OCI-LY7 (cell line): ENCODE measurements around the gene AICDA. TPM values are rescaled to one million over a fixed set of nuclear protein-coding genes. Genes with fewer than 3 reads are reported as not detected.

ENCODE experiments used
- BruUV-seq: library from RNA; stranded (reverse); fragments of 400-500 nt; replicated peaks from 2 replicates; lab custom pipeline; 2021; lab: Mats Ljungman, UMichigan
- CTCF ChIA-PET: fragments of 300-600 bp; sonication (Branson Sonifier 250); formaldehyde crosslinking; loops from one replicate; lab custom pipeline; 2022; ENCODE audit warnings: antibody characterized with exemption; ENCODE audit not compliant: unreplicated experiment; lab: Charles Lee
- POLR2A ChIA-PET: fragments of 300-600 bp; sonication (Branson Sonifier 250); formaldehyde crosslinking; loops from one replicate; lab custom pipeline; 2022; ENCODE audit warnings: antibody characterized with exemption; lab: Charles Lee
- DNase-seq: peaks from one replicate; pipeline ENCODE4 v3.0.0-alpha.2; 2015; ENCODE audit warnings: low spot score
- H2AFZ ChIP-seq: fragments of 200-600 bp; sonication (generic), shearing (Covaris generic); 2 replicates; pipeline ENCODE4 v1.6.1; 2014; ENCODE audit warnings: mild to moderate bottlenecking, antibody characterized with exemption, low read length, moderate library complexity
- H3K27ac ChIP-seq: fragments of 200-600 bp; sonication (generic); 2 replicates; pipeline ENCODE4 v1.5.1; 2014; ENCODE audit warnings: mixed run types, low read depth, mild to moderate bottlenecking, moderate library complexity, low read length, inconsistent platforms; ENCODE audit not compliant: poor library complexity, severe bottlenecking
- H3K36me3 ChIP-seq: fragments of 200-600 bp; sonication (generic); 2 replicates; pipeline ENCODE4 v1.6.1; 2014; ENCODE audit warnings: mild to moderate bottlenecking, antibody characterized with exemption, low read length, moderate library complexity, mixed read lengths; ENCODE audit not compliant: insufficient read depth
- H3K4me1 ChIP-seq: fragments of 200-600 bp; sonication (generic); 2 replicates; pipeline ENCODE4 v1.5.1; 2014; ENCODE audit warnings: mild to moderate bottlenecking, low read length; ENCODE audit not compliant: insufficient read depth, poor library complexity, severe bottlenecking
- H3K4me2 ChIP-seq: fragments of 200-600 bp; sonication (generic); 2 replicates; pipeline ENCODE4 v1.6.1; 2014; ENCODE audit warnings: mild to moderate bottlenecking, low read length
- H3K4me3 ChIP-seq: fragments of 200-600 bp; sonication (generic); 2 replicates; pipeline ENCODE4 v1.5.1; 2014; ENCODE audit warnings: mild to moderate bottlenecking, low read depth, low read length; ENCODE audit not compliant: poor library complexity, severe bottlenecking
- H3K79me2 ChIP-seq: fragments of 200-600 bp; sonication (generic); 2 replicates; pipeline ENCODE4 v1.6.1; 2016; ENCODE audit warnings: low read depth, mild to moderate bottlenecking, low read length, moderate library complexity, mixed read lengths; ENCODE audit not compliant: insufficient read depth
- H3K9me2 ChIP-seq: fragments of 200-600 bp; sonication (generic); 2 replicates; pipeline ENCODE4 v1.6.1; 2016; ENCODE audit warnings: mild to moderate bottlenecking, low read length, mixed read lengths; ENCODE audit not compliant: insufficient read depth
- H3K9me3 ChIP-seq: fragments of 200-600 bp; sonication (generic); 2 replicates; pipeline ENCODE4 v1.6.1; 2014; ENCODE audit warnings: mild to moderate bottlenecking, mixed run types, low read length, mixed read lengths
- H4K20me1 ChIP-seq: fragments of 200-600 bp; sonication (generic); 2 replicates; pipeline ENCODE4 v1.6.1; 2014; ENCODE audit warnings: mild to moderate bottlenecking, antibody characterized with exemption, low read length, moderate library complexity, mixed read lengths; ENCODE audit not compliant: insufficient read depth
- EZH2phosphoT487 ChIP-seq: fragments of 200-600 bp; sonication (generic); IDR thresholded peaks from 2 replicates; pipeline ENCODE4 v1.6.1; 2018; ENCODE audit warnings: low read depth, borderline replicate concordance, mild to moderate bottlenecking, mixed run types, antibody characterized with exemption, low read length, moderate library complexity, mixed read lengths
- intact Hi-C: fragments of 100-400 bp; cut with micrococcal nuclease; formaldehyde crosslinking; loops from one replicate; pipeline ENCODE4 v1.10.0; 2022; ENCODE audit not compliant: unreplicated experiment
- total RNA-seq, 2 experiments: library from RNA; depleted of rRNA in 1 of 2; stranded (reverse); fragments of >200 nt in 1 of 2; shearing (Covaris generic) in 1 of 2; gene quantifications; 2 replicates each; pipeline ENCODE4 v1.2.3, GENCODE V29; 2014 to 2022
- TF ChIP-seq, protein P1 (sequence below): fragments of 200-600 bp; sonication (generic); conservative IDR thresholded peaks from 2 replicates; pipeline ENCODE4 v1.5.1; 2014; ENCODE audit warnings: mild to moderate bottlenecking, antibody characterized with exemption, low read length, moderate library complexity, mixed read lengths

AICDA gene
- total RNA-seq, 2 experiments from 2014 or later, result 32.4 to 38.5 TPM

GRCh38 chr12:8564656-8565055 lies 48.0 kb downstream of the AICDA start:
- Histone ChIP-seq H3K4me1 (no peaks in the 10 kb centered on the region), H3K9me2 (no peaks in the 10 kb centered on the region), H3K4me3 (no peak overlapping the region), H3K36me3 (no peaks in the 10 kb centered on the region; the same call in 1 of the 2 replicates), H4K20me1 (no peaks in the 10 kb centered on the region), H3K4me2 (no peak overlapping the region), H2AFZ (no peak overlapping the region), H3K9me3 (peaks cover 47% of the 10 kb centered on the region), H3K79me2 (no peaks in the 10 kb centered on the region), H3K27ac (no peak overlapping the region)
- intact Hi-C loops, result no loop called here
- TF ChIP-seq, protein P1, sequence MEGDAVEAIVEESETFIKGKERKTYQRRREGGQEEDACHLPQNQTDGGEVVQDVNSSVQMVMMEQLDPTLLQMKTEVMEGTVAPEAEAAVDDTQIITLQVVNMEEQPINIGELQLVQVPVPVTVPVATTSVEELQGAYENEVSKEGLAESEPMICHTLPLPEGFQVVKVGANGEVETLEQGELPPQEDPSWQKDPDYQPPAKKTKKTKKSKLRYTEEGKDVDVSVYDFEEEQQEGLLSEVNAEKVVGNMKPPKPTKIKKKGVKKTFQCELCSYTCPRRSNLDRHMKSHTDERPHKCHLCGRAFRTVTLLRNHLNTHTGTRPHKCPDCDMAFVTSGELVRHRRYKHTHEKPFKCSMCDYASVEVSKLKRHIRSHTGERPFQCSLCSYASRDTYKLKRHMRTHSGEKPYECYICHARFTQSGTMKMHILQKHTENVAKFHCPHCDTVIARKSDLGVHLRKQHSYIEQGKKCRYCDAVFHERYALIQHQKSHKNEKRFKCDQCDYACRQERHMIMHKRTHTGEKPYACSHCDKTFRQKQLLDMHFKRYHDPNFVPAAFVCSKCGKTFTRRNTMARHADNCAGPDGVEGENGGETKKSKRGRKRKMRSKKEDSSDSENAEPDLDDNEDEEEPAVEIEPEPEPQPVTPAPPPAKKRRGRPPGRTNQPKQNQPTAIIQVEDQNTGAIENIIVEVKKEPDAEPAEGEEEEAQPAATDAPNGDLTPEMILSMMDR, result no peak
- no peak for TF ChIP-seq EZH2phosphoT487
- ChIA-PET CTCF (no interaction called here), POLR2A (no interaction called here)
- BruUV-seq, result no TSS peak
- DNase-seq, result no peak

DNA sequence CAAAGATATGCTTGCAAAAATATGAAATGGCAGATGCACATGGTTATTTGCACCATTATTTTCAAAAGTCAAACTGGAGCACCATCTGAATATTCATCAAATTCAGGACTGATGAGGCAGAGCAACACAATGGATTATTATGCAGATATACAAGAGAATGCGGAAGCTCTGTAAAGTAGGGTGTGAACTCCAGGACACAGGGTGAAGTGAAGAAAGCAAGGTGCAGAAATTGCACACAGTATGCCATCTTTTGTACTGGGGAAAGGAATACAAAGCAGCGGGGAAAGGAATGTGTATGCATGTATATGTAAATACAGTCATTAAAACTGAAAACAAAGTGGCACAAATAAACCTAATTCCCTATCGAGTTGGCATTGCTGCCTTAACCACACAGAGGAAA lies 49.3 kb downstream of the AICDA start:
- H3K4me1 ChIP-seq, result no peaks in the 10 kb centered on the region
- H3K4me2 ChIP-seq, result no peak overlapping the region
- no peaks in the 10 kb centered on the region; the same call in 1 of the 2 replicates for H3K36me3 ChIP-seq
- no peaks in the 10 kb centered on the region for H4K20me1 ChIP-seq
- no peak overlapping the region for H3K27ac ChIP-seq
- TF ChIP-seq, protein P1, result no peak
- TF ChIP-seq EZH2phosphoT487, result no peak
- BruUV-seq, result no TSS peak
- H3K79me2 ChIP-seq, result no peaks in the 10 kb centered on the region
- CTCF ChIA-PET, result interaction anchor here (0.8 kb wide), 1 partner anchor 14 kb away, joined by 4 read pairs; no protein-coding TSS in a partner anchor
- H3K9me2 ChIP-seq, result no peaks in the 10 kb centered on the region
- no peak overlapping the region for H3K4me3 ChIP-seq
- H3K9me3 ChIP-seq, result peaks cover 47% of the 10 kb centered on the region
- intact Hi-C loops, result no loop called here
- DNase-seq, result no peak
- H2AFZ ChIP-seq, result no peak overlapping the region
- POLR2A ChIA-PET, result interaction anchor here (0.7 to 2.1 kb wide), 2 partner anchors 47 to 50 kb away, joined by 3 to 10 read pairs; partner anchors contain the start of gene AICDA

GRCh38 chr12:8562310-8562709 lies 50.3 kb downstream of the AICDA start:
- Histone ChIP-seq H3K27ac (no peak overlapping the region), H3K36me3 (no peaks in the 10 kb centered on the region; the same call in 1 of the 2 replicates), H3K4me1 (no peaks in the 10 kb centered on the region), H3K4me2 (no peak overlapping the region), H3K9me2 (no peaks in the 10 kb centered on the region), H4K20me1 (no peaks in the 10 kb centered on the region), H3K79me2 (no peaks in the 10 kb centered on the region), H3K9me3 (peaks cover 39% of the 10 kb centered on the region), H3K4me3 (no peak overlapping the region), H2AFZ (no peak overlapping the region)
- ChIA-PET POLR2A (interaction anchor here (1.0 to 2.1 kb wide), 2 partner anchors 15 to 48 kb away, joined by 3 to 10 read pairs; no protein-coding TSS in a partner anchor), CTCF (interaction anchor here (0.6 kb wide), 1 partner anchor 350 kb away, joined by 3 read pairs; no protein-coding TSS in a partner anchor)
- BruUV-seq, result no TSS peak
- no peak for DNase-seq
- intact Hi-C loops, result no loop called here
- TF ChIP-seq, protein P1, result peak; percentile 69
- no peak for TF ChIP-seq EZH2phosphoT487
